SU-DHL-6 (cell line): ENCODE measurements around the gene LIN54.
A peak's percentile ranks its signal among the peaks of the same experiment; 100 is the strongest.

Experiments
- H2AFZ ChIP-seq: fragments of 200-600 bp; sonication (generic); 2 replicates; pipeline ENCODE4 v1.6.1; 2014; ENCODE audit warnings: low read depth, mild to moderate bottlenecking, moderate library complexity, mixed read lengths, antibody characterized with exemption, low read length; ENCODE audit not compliant: severe bottlenecking
- H3F3A ChIP-seq: fragments of 200-600 bp; shearing (Covaris generic); 2 replicates; pipeline ENCODE4 v1.6.0; 2016; ENCODE audit warnings: antibody characterized with exemption, mild to moderate bottlenecking; ENCODE audit not compliant: insufficient read depth
- H3K27ac ChIP-seq: fragments of 200-600 bp; sonication (generic); 2 replicates; pipeline ENCODE4 v1.5.1; 2016; ENCODE audit warnings: low read depth, mild to moderate bottlenecking, low read length, moderate library complexity, mixed read lengths
- H3K27me3 ChIP-seq: fragments of 200-600 bp; sonication (generic), shearing (Covaris generic); 2 replicates; pipeline ENCODE4 v1.6.0; 2014; ENCODE audit warnings: mild to moderate bottlenecking, low read length
- H3K36me3 ChIP-seq: fragments of 200-600 bp; sonication (generic); 2 replicates; pipeline ENCODE4 v1.6.1; 2014; ENCODE audit warnings: mild to moderate bottlenecking, low read length, mixed read lengths
- H3K4me2 ChIP-seq: fragments of 300-600, 200-600 bp; shearing (Covaris generic), sonication (generic); 2 replicates; pipeline ENCODE4 v1.6.0; 2014; ENCODE audit warnings: low read length, low read depth, mild to moderate bottlenecking; ENCODE audit not compliant: poor library complexity, severe bottlenecking
- H3K4me3 ChIP-seq: fragments of 200-600 bp; sonication (generic); 2 replicates; pipeline ENCODE4 v1.5.1; 2014; ENCODE audit warnings: antibody characterized with exemption, low read length, mild to moderate bottlenecking, mixed read lengths; ENCODE audit not compliant: insufficient read depth, poor library complexity, severe bottlenecking
- H3K79me2 ChIP-seq: fragments of 200-600 bp; sonication (generic); 2 replicates; pipeline ENCODE4 v1.6.1; 2014; ENCODE audit warnings: mild to moderate bottlenecking, low read length, moderate library complexity; ENCODE audit not compliant: insufficient read depth
- H3K9ac ChIP-seq: fragments of 200-600 bp; sonication (generic); 2 replicates; pipeline ENCODE4 v1.7.0; 2014; ENCODE audit warnings: mild to moderate bottlenecking, low read length
- H3K9me2 ChIP-seq: fragments of 200-600 bp; sonication (generic); replicated peaks from 2 replicates; pipeline ENCODE4 v1.6.1; 2014; ENCODE audit warnings: low read length; ENCODE audit not compliant: insufficient read depth
- H3K9me3 ChIP-seq: fragments of 200-600 bp; sonication (generic); 2 replicates; pipeline ENCODE4 v1.6.1; 2014; ENCODE audit warnings: low read length, mixed read lengths; ENCODE audit not compliant: insufficient read depth
- H4K20me1 ChIP-seq: fragments of 200-600 bp; sonication (generic); 2 replicates; pipeline ENCODE4 v1.6.1; 2014; ENCODE audit warnings: low read depth, mild to moderate bottlenecking, antibody characterized with exemption, low read length, moderate library complexity, mixed read lengths
- CTCF ChIP-seq: fragments of 200-600 bp; sonication (generic); IDR thresholded peaks from one replicate; pipeline ENCODE4 v1.5.1; 2017; ENCODE audit warnings: antibody characterized with exemption, mild to moderate bottlenecking, low read length, moderate library complexity; ENCODE audit not compliant: insufficient read depth, poor library complexity, severe bottlenecking
- EZH2phosphoT487 ChIP-seq: fragments of 200-600 bp; sonication (generic), shearing (Covaris generic); conservative IDR thresholded peaks from 2 replicates; pipeline ENCODE4 v1.6.1; 2018; ENCODE audit warnings: mild to moderate bottlenecking, antibody characterized with exemption, low read length, moderate library complexity, mixed read lengths

The LIN54 gene

GRCh38 chr4:83022724-83023450 is 12.3 kb upstream of the LIN54 start:
- TF ChIP-seq EZH2phosphoT487 (no peak), CTCF (no peak)
- H3K4me2 ChIP-seq = no peak overlapping the region
- no peak overlapping the region for H3K9ac ChIP-seq
- H3F3A ChIP-seq = no peaks in the 10 kb centered on the region
- no peaks in the 10 kb centered on the region for H3K9me2 ChIP-seq
- no peak overlapping the region for H3K27ac ChIP-seq
- no peak overlapping the region for H2AFZ ChIP-seq
- H3K9me3 ChIP-seq = no peaks in the 10 kb centered on the region
- H3K79me2 ChIP-seq = no peaks in the 10 kb centered on the region
- H3K36me3 ChIP-seq = no peaks in the 10 kb centered on the region
- no peaks in the 10 kb centered on the region for H4K20me1 ChIP-seq
- no peaks in the 10 kb centered on the region for H3K27me3 ChIP-seq
- H3K4me3 ChIP-seq = no peak overlapping the region

- no peak for TF ChIP-seq EZH2phosphoT487
- TF ChIP-seq CTCF = no peak
- Histone ChIP-seq H3F3A (no peaks in the 10 kb centered on the region), H3K27me3 (no peaks in the 10 kb centered on the region), H3K36me3 (no peaks in the 10 kb centered on the region), H3K4me3 (no peak overlapping the region), H2AFZ (no peak overlapping the region), H3K4me2 (no peak overlapping the region), H3K79me2 (no peaks in the 10 kb centered on the region), H3K27ac (no peak overlapping the region), H3K9ac (no peak overlapping the region), H4K20me1 (no peaks in the 10 kb centered on the region), H3K9me3 (no peaks in the 10 kb centered on the region), H3K9me2 (no peaks in the 10 kb centered on the region)
These were observed 9.3 kb upstream of the LIN54 start for GRCh38 chr4:83019794-83020494.

- peak overlapping the region; percentile 90 for H3K9ac ChIP-seq
- peak overlapping the region; percentile 62 for H2AFZ ChIP-seq
- H3K9me2 ChIP-seq = no peaks in the 10 kb centered on the region
- no peaks in the 10 kb centered on the region for H4K20me1 ChIP-seq
- no peaks in the 10 kb centered on the region for H3K27me3 ChIP-seq
- no peaks in the 10 kb centered on the region for H3K36me3 ChIP-seq
- H3K9me3 ChIP-seq = no peaks in the 10 kb centered on the region
- H3K27ac ChIP-seq = 0 out of 2 replicates have a peak overlapping the region, but pooled peaks have one; percentile 56
- peaks cover 34% of the 10 kb centered on the region for H3K79me2 ChIP-seq
- H3K4me3 ChIP-seq = peak overlapping the region; percentile 61
- TF ChIP-seq CTCF (no peak), EZH2phosphoT487 (no peak)
- H3K4me2 ChIP-seq = peak overlapping the region; percentile 74
- peaks cover 20% of the 10 kb centered on the region for H3F3A ChIP-seq
These were observed 3.3 kb upstream of the LIN54 start for GRCh38 chr4:83013902-83014301.
